ENCODE data around the gene LMLN. TPM values are rescaled to one million over a fixed set of nuclear protein-coding genes. Genes with fewer than 3 reads are reported as not detected.
A peak's percentile ranks its signal among the peaks of the same experiment; 100 is the strongest.
"Not testable (repeated sequence)": the region's sequence is repeated elsewhere in the genome, so short reads cannot be mapped to it uniquely, and the experiment has no call there.

LMLN gene, protein sequence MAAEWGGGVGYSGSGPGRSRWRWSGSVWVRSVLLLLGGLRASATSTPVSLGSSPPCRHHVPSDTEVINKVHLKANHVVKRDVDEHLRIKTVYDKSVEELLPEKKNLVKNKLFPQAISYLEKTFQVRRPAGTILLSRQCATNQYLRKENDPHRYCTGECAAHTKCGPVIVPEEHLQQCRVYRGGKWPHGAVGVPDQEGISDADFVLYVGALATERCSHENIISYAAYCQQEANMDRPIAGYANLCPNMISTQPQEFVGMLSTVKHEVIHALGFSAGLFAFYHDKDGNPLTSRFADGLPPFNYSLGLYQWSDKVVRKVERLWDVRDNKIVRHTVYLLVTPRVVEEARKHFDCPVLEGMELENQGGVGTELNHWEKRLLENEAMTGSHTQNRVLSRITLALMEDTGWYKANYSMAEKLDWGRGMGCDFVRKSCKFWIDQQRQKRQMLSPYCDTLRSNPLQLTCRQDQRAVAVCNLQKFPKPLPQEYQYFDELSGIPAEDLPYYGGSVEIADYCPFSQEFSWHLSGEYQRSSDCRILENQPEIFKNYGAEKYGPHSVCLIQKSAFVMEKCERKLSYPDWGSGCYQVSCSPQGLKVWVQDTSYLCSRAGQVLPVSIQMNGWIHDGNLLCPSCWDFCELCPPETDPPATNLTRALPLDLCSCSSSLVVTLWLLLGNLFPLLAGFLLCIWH
- total RNA-seq: 1 to 10 TPM; 1.5 to 1.7 TPM

DNA sequence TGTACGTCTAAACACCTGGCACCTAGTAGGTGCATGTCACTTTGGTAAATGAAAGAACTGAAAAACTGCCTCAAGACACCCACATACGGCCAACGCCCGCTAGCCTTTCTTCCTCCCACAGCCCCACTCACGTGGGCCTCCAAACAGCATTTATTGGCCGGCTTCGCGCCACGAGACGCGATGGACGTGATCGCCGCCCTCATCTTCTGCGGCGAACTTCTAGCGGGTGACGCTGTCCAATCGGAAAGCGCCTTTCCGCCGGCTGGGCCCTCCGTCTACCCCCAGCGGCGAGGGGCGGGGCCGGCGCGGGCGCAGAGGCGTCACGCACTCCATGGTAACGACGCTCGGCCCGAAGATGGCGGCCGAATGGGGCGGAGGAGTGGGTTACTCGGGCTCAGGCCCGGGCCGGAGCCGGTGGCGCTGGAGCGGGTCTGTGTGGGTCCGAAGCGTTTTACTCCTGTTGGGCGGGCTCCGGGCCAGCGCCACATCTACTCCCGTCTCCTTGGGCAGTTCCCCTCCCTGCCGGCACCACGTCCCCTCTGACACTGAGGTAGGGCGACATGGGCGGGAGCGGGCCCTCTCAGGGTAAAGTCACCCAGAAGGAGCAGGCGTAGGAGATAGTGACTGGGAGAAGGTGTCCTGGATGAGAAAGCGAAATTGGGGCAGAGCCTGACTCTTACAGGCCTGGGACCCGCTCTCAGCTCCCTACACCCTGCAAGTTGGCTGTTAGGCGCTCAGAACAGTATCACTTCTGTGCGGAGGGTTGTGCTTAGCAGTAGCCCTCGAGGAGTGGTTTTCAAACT is at the start of gene LMLN:
Gene LMLN (plus strand): TSS at position 327 of the 803 bp plus-strand sequence. CDS start 29 bp downstream, at position 356.
- peaks cover 47% of the 10 kb centered on the region for H3K4me1 Mint-ChIP-seq
- peak within 1 kb of the TSS; percentile 83 for H3K4me3 Mint-ChIP-seq
- CTCF ChIA-PET: interaction anchor here (1.2 kb wide), 1 partner anchor 54 kb away, joined by 3 read pairs; no protein-coding TSS in a partner anchor
- no peaks in the 10 kb centered on the region for H3K9me3 Mint-ChIP-seq (ENCODE audit: low read depth)
- DNase-seq (peak; percentile 97), ATAC-seq (peak; percentile 94)
- H3K27me3 Mint-ChIP-seq: peaks cover 12% of the 10 kb centered on the region
- peaks cover 21% of the 10 kb centered on the region for H3K36me3 Mint-ChIP-seq
- H3K27ac Mint-ChIP-seq: peak within 1 kb of the TSS; percentile 90

- CTCF ChIA-PET: interaction anchor here (1.0 kb wide), 2 partner anchors 30 to 34 kb away, joined by 3 read pairs; no protein-coding TSS in a partner anchor
- peak; percentile 45 for ATAC-seq
- peak overlapping the region; percentile 41 for H3K4me3 Mint-ChIP-seq
These were observed 47.1 kb upstream of the LMLN start for GRCh38 chr3:197912741-197913476.

DNA sequence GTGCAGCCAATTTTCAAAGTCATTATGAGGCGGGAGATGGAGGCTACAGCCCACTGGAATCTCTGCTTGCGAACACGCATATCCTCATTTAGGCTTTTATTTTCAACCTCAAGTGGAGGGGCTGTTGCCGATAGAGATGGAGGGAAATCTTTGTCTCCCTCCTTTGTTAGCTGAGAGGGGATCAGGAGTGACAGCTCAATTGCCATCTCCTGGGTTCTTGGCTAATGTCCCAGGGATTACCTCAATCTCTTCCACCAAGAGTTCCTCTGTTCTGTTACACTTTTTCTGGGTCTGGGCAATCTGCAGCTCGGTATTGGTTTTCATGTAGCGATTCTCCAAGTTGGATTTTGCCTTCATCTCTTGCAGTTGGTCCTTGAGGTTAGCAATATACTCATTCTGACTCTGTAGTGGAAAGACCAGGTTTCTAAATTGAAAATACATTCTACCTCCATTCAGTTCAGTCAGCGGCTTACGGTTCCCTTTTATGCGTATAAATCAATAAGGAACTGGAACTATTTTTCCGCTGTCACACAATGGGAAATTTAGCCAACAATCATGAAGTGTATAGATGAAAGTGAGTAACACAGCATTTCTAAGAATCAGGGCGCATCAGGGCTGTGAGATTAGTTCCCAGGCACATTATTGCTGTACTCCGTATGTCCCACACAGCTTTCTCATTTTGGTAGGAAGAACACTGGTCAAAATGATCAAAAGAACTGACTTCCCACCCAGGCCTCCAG is 46.2 kb upstream of the LMLN start:
- ATAC-seq (no peak), DNase-seq (no peak)
- Mint-ChIP-seq H3K4me3 (no peak overlapping the region), H3K27me3 (peaks cover 2% of the 10 kb centered on the region), H3K27ac (no peak overlapping the region), H3K36me3 (peaks cover 6% of the 10 kb centered on the region), H3K9me3 (ENCODE audit: low read depth) (peaks cover 4% of the 10 kb centered on the region), H3K4me1 (peaks cover 7% of the 10 kb centered on the region)
- CTCF ChIA-PET: interaction anchor here (0.7 to 2.0 kb wide), 2 partner anchors 8 to 21 kb away, joined by 4 to 5 read pairs; no protein-coding TSS in a partner anchor

More at GRCh38 chr3:197912741-197913476, 47.1 kb upstream of the LMLN start:
- Mint-ChIP-seq H3K36me3 (peaks cover 6% of the 10 kb centered on the region), H3K4me1 (peaks cover 7% of the 10 kb centered on the region), H3K27me3 (peaks cover 2% of the 10 kb centered on the region), H3K27ac (no peak overlapping the region), H3K9me3 (ENCODE audit: low read depth) (peaks cover 4% of the 10 kb centered on the region)
- DNase-seq: no peak

DNA sequence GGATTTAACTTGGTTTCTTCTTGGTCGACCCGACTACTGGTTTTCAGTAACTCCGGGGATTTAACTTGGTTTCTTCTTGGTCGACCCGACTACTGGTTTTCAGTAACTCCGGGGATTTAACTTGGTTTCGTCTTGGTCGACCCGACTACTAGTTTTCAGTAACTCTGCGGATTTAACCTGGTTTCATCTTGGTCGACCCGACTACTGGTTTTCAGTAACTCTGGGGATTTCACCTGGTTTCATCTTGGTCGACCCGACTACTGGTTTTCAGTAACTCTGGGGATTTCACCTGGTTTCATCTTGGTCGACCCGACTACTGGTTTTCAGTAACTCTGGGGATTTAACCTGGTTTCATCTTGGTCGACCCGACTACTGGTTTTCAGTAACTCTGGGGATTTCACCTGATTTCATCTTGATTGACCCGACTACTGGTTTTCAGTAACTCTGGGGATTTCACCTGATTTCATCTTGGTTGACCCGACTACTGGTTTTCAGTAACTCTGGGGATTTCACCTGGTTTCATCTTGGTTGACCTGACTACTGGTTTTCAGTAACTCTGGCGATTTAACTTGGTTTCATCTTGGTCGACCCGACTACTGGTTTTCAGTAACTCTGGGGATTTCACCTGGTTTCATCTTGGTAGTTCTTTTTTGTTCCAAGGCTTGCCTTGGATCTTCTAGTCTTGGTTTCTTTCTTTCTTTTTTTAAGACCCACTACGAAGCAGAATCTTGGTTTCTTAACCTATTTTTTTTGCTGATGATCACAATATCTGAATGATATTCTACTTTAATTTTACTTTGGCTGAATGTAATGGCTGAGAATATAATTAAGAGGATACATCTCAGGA is 38.4 kb upstream of the LMLN start:
- not testable (repeated sequence) for H3K4me3 Mint-ChIP-seq; ATAC-seq; H3K4me1 Mint-ChIP-seq; H3K27me3 Mint-ChIP-seq; DNase-seq; H3K27ac Mint-ChIP-seq; H3K9me3 Mint-ChIP-seq (ENCODE audit: low read depth)
- CTCF ChIA-PET: interaction anchor here (1.8 kb wide), 1 partner anchor 16 kb away, joined by 3 read pairs; no protein-coding TSS in a partner anchor
- peaks cover 18% of the 10 kb centered on the region for H3K36me3 Mint-ChIP-seq

- Mint-ChIP-seq H3K27me3 (no peaks in the 10 kb centered on the region), H3K4me3 (no peak overlapping the region), H3K9me3 (ENCODE audit: low read depth) (no peaks in the 10 kb centered on the region), H3K36me3 (peaks cover 22% of the 10 kb centered on the region), H3K27ac (no peak overlapping the region), H3K4me1 (peaks cover 10% of the 10 kb centered on the region)
- DNase-seq: no peak
- ATAC-seq: no peak
- CTCF ChIA-PET: no interaction called here
These were observed 33.6 kb upstream of the LMLN start for GRCh38 chr3:197926418-197926817.

DNA sequence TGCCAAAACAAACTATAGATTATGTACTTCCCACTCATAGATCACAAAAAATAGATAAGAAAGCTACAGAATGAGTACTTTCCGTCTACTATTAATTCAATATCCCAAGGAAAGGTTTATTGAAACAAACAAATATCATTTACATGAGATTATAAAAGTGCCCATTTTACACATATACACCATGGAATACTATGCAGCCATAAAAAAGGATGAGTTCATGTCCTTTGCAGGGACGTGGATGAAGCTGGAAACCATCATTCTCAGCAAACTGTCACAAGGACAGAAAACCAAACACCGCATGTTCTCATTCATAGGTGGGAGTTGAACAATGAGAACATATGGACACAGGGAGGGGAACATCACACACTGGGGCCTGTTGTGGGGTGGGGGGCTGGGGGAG is 32.4 kb upstream of the LMLN start:
- H3K27ac Mint-ChIP-seq; H3K9me3 Mint-ChIP-seq (ENCODE audit: low read depth); ATAC-seq; H3K27me3 Mint-ChIP-seq; DNase-seq; CTCF ChIA-PET; H3K4me1 Mint-ChIP-seq; H3K4me3 Mint-ChIP-seq: not testable (repeated sequence)
- H3K36me3 Mint-ChIP-seq: peaks cover 16% of the 10 kb centered on the region

DNA sequence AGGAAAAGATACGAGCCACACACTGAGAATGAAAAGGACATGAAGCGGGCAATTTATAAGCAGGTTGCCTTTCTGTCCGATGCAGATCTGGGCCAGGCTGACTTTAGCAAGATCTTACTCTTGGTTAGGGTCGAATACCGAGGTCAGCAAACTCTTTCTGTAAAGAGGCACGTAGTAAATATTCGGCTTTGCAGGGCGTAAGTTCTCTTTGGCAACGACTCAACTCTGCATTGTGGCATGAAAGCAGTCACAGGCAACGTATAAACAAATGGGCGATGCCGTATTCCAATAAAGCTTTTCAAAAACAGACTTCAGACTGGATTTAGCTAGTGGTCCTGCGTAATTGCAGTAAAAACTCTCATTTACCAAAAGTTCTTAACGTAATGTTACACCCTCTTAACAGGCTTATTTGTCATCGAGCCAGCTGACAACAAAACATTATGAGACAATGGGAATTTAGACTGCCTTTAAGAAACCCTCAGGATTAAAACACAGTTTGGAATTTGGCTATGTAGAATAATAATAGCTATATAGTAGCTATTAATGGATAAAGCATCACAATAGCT is 23.1 kb upstream of the LMLN start:
- CTCF ChIA-PET: interaction anchor here (0.7 to 1.5 kb wide), 2 partner anchors 8 to 30 kb away, joined by 3 to 5 read pairs; no protein-coding TSS in a partner anchor
- no peak for ATAC-seq
- Mint-ChIP-seq H3K27me3 (no peaks in the 10 kb centered on the region), H3K4me1 (peaks cover 10% of the 10 kb centered on the region), H3K9me3 (ENCODE audit: low read depth) (no peaks in the 10 kb centered on the region), H3K36me3 (peaks cover 3% of the 10 kb centered on the region), H3K4me3 (no peak overlapping the region), H3K27ac (no peak overlapping the region)
- DNase-seq: no peak

GRCh38 chr3:197940745-197941384 is 19.2 kb upstream of the LMLN start:
- DNase-seq: no peak
- no peaks in the 10 kb centered on the region for H3K9me3 Mint-ChIP-seq (ENCODE audit: low read depth)
- ATAC-seq: no peak
- no peaks in the 10 kb centered on the region for H3K36me3 Mint-ChIP-seq
- peaks cover 5% of the 10 kb centered on the region for H3K4me1 Mint-ChIP-seq
- H3K4me3 Mint-ChIP-seq: no peak overlapping the region
- no peak overlapping the region for H3K27ac Mint-ChIP-seq
- CTCF ChIA-PET: no interaction called here
- no peaks in the 10 kb centered on the region for H3K27me3 Mint-ChIP-seq

GRCh38 chr3:197942956-197943556 is 17.0 kb upstream of the LMLN start:
- no peak overlapping the region for H3K4me3 Mint-ChIP-seq
- no peak overlapping the region for H3K27ac Mint-ChIP-seq
- peaks cover 5% of the 10 kb centered on the region for H3K4me1 Mint-ChIP-seq
- no peaks in the 10 kb centered on the region for H3K27me3 Mint-ChIP-seq
- DNase-seq (no peak), ATAC-seq (peak; percentile 86)
- no peaks in the 10 kb centered on the region for H3K9me3 Mint-ChIP-seq (ENCODE audit: low read depth)
- CTCF ChIA-PET: interaction anchor here (0.7 to 6.0 kb wide), 14 partner anchors 8 to 194 kb away, joined by 3 to 41 read pairs (median 3); partner anchors contain the start of gene LRCH3
- no peaks in the 10 kb centered on the region for H3K36me3 Mint-ChIP-seq

DNA sequence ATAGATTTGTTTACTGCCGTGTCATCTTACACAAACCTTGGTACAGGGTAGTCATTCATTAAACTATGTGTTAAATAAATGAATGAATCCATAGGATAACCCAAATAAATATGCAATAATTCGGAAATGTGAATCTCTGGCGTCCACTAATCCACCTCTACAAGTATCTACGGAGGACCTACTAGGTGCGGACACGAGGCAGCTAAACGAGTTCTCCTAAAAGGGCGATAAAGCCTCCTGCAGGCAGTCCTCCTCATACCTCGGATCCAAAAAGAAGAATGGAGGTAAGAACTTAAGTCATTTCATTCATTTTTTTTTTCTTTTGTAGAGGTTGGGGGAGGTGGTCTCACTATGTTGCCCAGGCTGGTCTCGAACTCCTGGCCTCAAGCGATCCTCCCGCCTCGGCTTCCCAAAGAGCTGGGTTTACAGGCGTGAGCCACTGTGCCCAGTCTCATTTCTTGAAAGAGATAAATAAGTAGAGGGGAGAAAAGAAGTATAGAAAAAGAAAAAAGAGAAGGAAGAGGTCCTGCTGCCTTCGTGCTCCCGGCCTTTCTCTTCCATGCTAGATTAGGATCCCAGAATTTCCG is 10.7 kb upstream of the LMLN start:
- peak; percentile 6 for ATAC-seq
- H3K27me3 Mint-ChIP-seq: no peaks in the 10 kb centered on the region
- H3K36me3 Mint-ChIP-seq: peaks cover 36% of the 10 kb centered on the region
- H3K27ac Mint-ChIP-seq: peak overlapping the region; percentile 97
- no peak for DNase-seq
- CTCF ChIA-PET: interaction anchor here (1.3 to 1.8 kb wide), 2 partner anchors 43 to 131 kb away, joined by 4 to 6 read pairs; no protein-coding TSS in a partner anchor
- H3K9me3 Mint-ChIP-seq (ENCODE audit: low read depth): no peaks in the 10 kb centered on the region
- H3K4me3 Mint-ChIP-seq: peak overlapping the region; percentile 98
- H3K4me1 Mint-ChIP-seq: peaks cover 34% of the 10 kb centered on the region
